Neural crest cell (in vitro differentiated cells): ENCODE results near the gene ERF. TPM values are rescaled to one million over a fixed set of nuclear protein-coding genes. Genes with fewer than 3 reads are reported as not detected.

Experiments
- DNase-seq: peaks from one replicate; pipeline ENCODE4 v3.0.0; 2021; ENCODE audit warnings: low read depth, mixed read lengths, low spot score
- H3K27ac Mint-ChIP-seq: one replicate; pipeline ENCODE4 v1.8.0; 2021; ENCODE audit warnings: mild to moderate bottlenecking, mixed read lengths; ENCODE audit not compliant: unreplicated experiment
- H3K27me3 Mint-ChIP-seq: 2 replicates; pipeline ENCODE4 v1.8.0; 2021; ENCODE audit warnings: low read depth, mild to moderate bottlenecking, mixed read lengths
- H3K36me3 Mint-ChIP-seq: 2 replicates; pipeline ENCODE4 v1.8.0; 2021; ENCODE audit warnings: low read depth, mild to moderate bottlenecking, mixed read lengths
- H3K4me1 Mint-ChIP-seq: 2 replicates; pipeline ENCODE4 v1.8.0; 2021; ENCODE audit warnings: mixed read lengths
- H3K4me3 Mint-ChIP-seq: one replicate; pipeline ENCODE4 v1.8.0; 2021; ENCODE audit warnings: mild to moderate bottlenecking, mixed read lengths
- H3K9me3 Mint-ChIP-seq: 2 replicates; pipeline ENCODE4 v1.8.0; 2021; ENCODE audit warnings: mixed read lengths
- CTCF ChIP-seq: fragments of 200-600 bp; sonication (generic); conservative IDR thresholded peaks from 2 replicates; pipeline ENCODE4 v1.5.0; 2021; ENCODE audit warnings: antibody characterized with exemption, mild to moderate bottlenecking
- total RNA-seq: library from RNA; stranded (reverse); gene quantifications from 2 replicates; pipeline ENCODE4 v1.2.1, GENCODE V29; 2021

The ERF gene
- total RNA-seq, 1 donor from 2014 or later: 102 TPM

- peaks cover 23% of the 10 kb centered on the region for H3K4me1 Mint-ChIP-seq
- H3K27me3 Mint-ChIP-seq: peaks cover 4% of the 10 kb centered on the region
- peaks cover 7% of the 10 kb centered on the region for H3K36me3 Mint-ChIP-seq
- no peak overlapping the region for H3K27ac Mint-ChIP-seq
- DNase-seq: no peak
- no peak for TF ChIP-seq CTCF
- H3K4me3 Mint-ChIP-seq: peak overlapping the region; percentile 62
- no peaks in the 10 kb centered on the region for H3K9me3 Mint-ChIP-seq
Observed at GRCh38 chr19:42287017-42287826, 32.3 kb upstream of the ERF start.

DNA sequence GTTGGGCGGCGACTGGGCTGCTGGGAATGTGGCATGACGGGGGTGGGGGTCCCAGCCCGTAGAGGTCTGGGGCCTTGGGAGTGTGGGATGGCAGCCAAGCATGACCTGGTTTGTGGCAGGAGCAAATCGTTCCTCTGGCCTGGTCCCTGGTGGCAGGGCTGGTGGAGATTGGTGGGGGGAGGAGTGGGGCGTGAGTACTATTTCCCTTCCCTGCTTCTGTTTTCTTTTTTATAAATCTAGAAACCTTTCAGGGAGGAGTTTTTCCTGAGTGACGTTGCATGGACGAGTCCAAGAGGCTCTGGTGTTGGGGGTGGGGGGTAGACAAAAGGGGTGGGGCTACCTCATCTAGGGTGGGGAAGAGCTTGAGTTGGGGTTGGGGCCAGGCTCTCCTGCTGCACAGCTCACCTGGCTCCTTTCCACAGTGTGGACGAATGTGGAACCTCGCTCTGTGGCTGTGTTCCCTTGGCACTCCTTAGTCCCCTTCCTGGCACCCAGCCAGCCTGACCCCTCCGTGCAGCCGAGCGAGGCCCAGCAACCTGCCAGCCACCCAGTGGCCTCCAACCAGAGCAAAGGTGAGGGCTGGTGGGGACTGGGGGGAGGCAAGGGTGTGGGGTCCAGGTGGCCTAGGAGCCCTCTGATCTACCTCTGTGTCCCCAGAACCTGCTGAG lies 31.6 kb upstream of the ERF start:
- no peak for TF ChIP-seq CTCF
- DNase-seq: no peak
- Mint-ChIP-seq H3K27me3 (peaks cover 4% of the 10 kb centered on the region), H3K36me3 (peaks cover 3% of the 10 kb centered on the region), H3K27ac (no peak overlapping the region), H3K4me3 (peak overlapping the region; percentile 98), H3K4me1 (peaks cover 18% of the 10 kb centered on the region), H3K9me3 (no peaks in the 10 kb centered on the region)

GRCh38 chr19:42285988-42286348 lies 31.0 kb upstream of the ERF start:
- Mint-ChIP-seq H3K27ac (no peak overlapping the region), H3K36me3 (peaks cover 3% of the 10 kb centered on the region)

DNA sequence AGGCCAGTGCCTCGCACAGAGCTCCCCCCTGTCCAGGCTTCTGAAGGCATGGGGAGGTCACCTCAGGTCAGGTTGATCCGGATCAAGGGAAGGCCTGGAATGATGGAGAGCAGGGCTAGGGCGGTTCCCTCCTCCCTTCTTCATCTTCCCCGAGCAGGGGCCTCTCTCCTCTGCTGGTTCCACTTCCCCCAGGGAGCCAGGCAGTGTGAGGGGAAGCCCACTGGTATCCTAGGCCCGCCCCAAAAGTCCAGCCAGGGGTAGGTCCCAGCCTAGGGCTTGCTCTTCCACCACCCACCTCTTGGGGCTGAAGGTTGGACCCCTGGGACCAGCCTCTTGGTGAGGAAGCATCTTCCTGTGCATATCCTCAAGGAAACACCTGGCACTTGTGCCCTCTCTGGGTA lies 30.6 kb upstream of the ERF start:
- H3K27me3 Mint-ChIP-seq: peaks cover 4% of the 10 kb centered on the region
- peaks cover 3% of the 10 kb centered on the region for H3K36me3 Mint-ChIP-seq
- H3K9me3 Mint-ChIP-seq: no peaks in the 10 kb centered on the region
- TF ChIP-seq CTCF: no peak
- no peak for DNase-seq
- no peak overlapping the region for H3K27ac Mint-ChIP-seq
- H3K4me1 Mint-ChIP-seq: peaks cover 18% of the 10 kb centered on the region
- peak overlapping the region; percentile 98 for H3K4me3 Mint-ChIP-seq

More at GRCh38 chr19:42285988-42286348, 31.0 kb upstream of the ERF start:
- Mint-ChIP-seq H3K27me3 (peaks cover 4% of the 10 kb centered on the region), H3K4me1 (peaks cover 18% of the 10 kb centered on the region), H3K9me3 (no peaks in the 10 kb centered on the region), H3K4me3 (peak overlapping the region; percentile 98)
- DNase-seq: no peak
- no peak for TF ChIP-seq CTCF

DNA sequence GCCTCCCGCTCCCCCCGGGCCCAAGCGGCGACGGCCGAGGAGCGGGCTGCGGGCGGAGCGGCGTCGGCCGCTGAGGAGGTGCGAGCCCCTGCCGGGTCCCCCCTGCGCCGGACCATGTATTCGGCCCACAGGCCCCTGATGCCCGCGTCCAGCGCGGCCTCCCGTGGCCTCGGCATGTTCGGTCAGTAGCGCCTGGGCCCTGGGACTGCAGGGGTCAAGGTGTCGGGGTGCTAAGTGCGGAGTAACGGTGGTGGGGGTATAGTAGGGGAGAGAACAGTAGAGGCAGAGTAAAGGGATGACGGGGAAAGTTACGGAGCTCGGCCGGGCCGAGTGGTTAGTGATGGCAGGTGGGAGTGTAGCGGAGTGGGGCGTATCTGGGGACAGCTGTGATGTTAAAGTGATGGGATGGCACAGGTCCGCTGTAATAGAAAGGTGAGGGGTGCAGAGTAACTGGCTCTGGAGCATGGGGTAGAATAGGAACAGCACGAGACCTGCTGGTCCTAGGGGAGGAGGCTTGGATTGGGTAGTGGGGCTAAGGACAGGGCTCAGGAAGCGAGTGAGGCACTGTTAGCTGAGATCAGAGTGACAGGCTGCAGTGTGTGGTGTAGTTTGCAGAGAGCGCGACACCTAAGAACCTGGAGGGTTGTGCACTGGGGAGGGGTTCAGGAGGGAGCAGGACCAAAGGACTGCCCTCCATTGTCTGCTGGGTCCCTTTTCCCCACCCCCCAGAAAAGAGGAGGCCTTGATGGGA lies 29.8 kb upstream of the ERF start:
- Mint-ChIP-seq H3K36me3 (peaks cover 3% of the 10 kb centered on the region), H3K27me3 (peaks cover 4% of the 10 kb centered on the region), H3K27ac (peak overlapping the region; percentile 60), H3K4me1 (peaks cover 18% of the 10 kb centered on the region), H3K9me3 (no peaks in the 10 kb centered on the region), H3K4me3 (peak overlapping the region; percentile 98)
- TF ChIP-seq CTCF: no peak
- no peak for DNase-seq
